Measurements from ENCODE around the gene TNRC6C.

DNA sequence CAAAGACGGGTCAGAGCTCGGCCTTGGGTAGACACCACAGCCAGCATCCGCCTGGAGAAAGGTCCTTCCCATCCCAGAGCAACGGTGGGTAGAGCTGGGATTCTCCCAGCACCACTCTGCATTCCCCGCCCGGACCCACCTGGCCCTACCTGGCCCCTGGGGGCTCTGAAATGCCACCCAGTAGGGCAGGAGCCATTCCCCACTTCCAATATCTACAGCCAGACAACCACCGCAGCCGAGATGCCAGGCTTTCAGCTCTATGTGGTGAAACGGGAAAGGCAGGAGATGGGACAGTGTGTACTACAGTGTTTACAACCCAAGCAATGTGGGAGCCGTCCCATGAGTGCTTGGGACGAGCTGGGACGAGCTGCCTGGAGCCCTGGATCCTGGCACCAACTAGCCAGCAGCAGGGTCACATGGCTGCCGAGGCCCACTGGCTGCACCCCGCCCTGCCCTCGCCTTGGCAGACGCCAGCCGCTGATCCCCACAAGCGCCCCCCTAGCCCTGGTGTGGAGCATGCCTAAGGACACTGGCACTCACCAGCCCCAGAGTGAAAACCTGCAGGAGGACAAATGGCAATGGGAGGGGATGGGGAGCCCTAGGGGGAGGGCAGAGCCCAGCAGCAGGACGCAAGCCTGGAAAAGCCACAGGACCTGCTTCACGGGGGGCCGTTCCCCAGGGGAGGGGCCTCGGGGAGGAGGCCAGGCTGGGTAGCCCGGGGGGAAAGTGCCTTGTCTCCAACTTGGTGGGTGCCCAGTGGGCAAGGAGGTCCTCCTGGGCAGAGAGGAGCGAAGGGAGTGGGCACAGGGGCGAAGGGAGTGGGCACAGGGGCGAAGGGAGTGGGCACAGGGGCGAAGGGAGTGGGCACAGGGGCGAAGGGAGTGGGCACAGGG is 156.6 kb downstream of the TNRC6C start:
- TF ChIP-seq, protein P1, sequence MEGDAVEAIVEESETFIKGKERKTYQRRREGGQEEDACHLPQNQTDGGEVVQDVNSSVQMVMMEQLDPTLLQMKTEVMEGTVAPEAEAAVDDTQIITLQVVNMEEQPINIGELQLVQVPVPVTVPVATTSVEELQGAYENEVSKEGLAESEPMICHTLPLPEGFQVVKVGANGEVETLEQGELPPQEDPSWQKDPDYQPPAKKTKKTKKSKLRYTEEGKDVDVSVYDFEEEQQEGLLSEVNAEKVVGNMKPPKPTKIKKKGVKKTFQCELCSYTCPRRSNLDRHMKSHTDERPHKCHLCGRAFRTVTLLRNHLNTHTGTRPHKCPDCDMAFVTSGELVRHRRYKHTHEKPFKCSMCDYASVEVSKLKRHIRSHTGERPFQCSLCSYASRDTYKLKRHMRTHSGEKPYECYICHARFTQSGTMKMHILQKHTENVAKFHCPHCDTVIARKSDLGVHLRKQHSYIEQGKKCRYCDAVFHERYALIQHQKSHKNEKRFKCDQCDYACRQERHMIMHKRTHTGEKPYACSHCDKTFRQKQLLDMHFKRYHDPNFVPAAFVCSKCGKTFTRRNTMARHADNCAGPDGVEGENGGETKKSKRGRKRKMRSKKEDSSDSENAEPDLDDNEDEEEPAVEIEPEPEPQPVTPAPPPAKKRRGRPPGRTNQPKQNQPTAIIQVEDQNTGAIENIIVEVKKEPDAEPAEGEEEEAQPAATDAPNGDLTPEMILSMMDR (optimal IDR thresholded peaks at IDR 0.05 in 1 of 3, IDR thresholded peaks at IDR 0.05 in 1 of 3, conservative IDR thresholded peaks at IDR 0.05 in 1 of 3; ENCODE audit: extremely low read depth in 1 of 3, insufficient read depth in 2 of 3, low read length in 3 of 3) = no peak
- TF ChIP-seq EZH2 (IDR thresholded peaks at IDR 0.05; ENCODE audit: low read length) = no peak

Measured in keratinocyte (primary cell).